CD1c-positive myeloid dendritic cell (primary cell): ENCODE data around the gene TRERF1.
"Not testable (repeated sequence)": the region's sequence is repeated elsewhere in the genome, so short reads cannot be mapped to it uniquely, and the experiment has no call there.

Experiments
- DNase-seq: peaks from one replicate; pipeline ENCODE4 v3.0.0-alpha.2; 2016; ENCODE audit errors: extremely low spot score

The TRERF1 gene

GRCh38 chr6:42449917-42450476 is 1.7 kb downstream of the TRERF1 start:
- DNase-seq, result no peak

- no peak for DNase-seq
These were observed 2.6 kb downstream of the TRERF1 start for GRCh38 chr6:42448927-42449659.

GRCh38 chr6:42448391-42448790 is 3.3 kb downstream of the TRERF1 start:
- no peak for DNase-seq

- no peak for DNase-seq
These were observed 4.7 kb downstream of the TRERF1 start for GRCh38 chr6:42446996-42447395.

- DNase-seq, result no peak
These were observed 5.4 kb downstream of the TRERF1 start for GRCh38 chr6:42446370-42446769.

- DNase-seq, result not testable (repeated sequence)
These were observed 5.8 kb downstream of the TRERF1 start for GRCh38 chr6:42445955-42446354.

- no peak for DNase-seq
These were observed 8.2 kb downstream of the TRERF1 start for GRCh38 chr6:42443312-42444060.

- DNase-seq, result no peak
These were observed 10.0 kb downstream of the TRERF1 start for GRCh38 chr6:42441697-42442081.

- no peak for DNase-seq
These were observed 10.7 kb downstream of the TRERF1 start for GRCh38 chr6:42440778-42441696.

- no peak for DNase-seq
These were observed 11.7 kb downstream of the TRERF1 start for GRCh38 chr6:42440027-42440426.

GRCh38 chr6:42436825-42437224 is 14.9 kb downstream of the TRERF1 start:
- no peak for DNase-seq

GRCh38 chr6:42434237-42434636 is 17.5 kb downstream of the TRERF1 start:
- no peak for DNase-seq

GRCh38 chr6:42433409-42433808 is 18.3 kb downstream of the TRERF1 start:
- no peak for DNase-seq

- no peak for DNase-seq
These were observed 19.8 kb downstream of the TRERF1 start for GRCh38 chr6:42431877-42432276.

GRCh38 chr6:42431356-42431755 is 20.4 kb downstream of the TRERF1 start:
- DNase-seq, result no peak

- no peak for DNase-seq
These were observed 21.9 kb downstream of the TRERF1 start for GRCh38 chr6:42429836-42430235.

- DNase-seq, result no peak
These were observed 22.6 kb downstream of the TRERF1 start for GRCh38 chr6:42429042-42429585.

GRCh38 chr6:42428326-42429041 is 23.2 kb downstream of the TRERF1 start:
- peak; percentile 70 for DNase-seq

- DNase-seq, result no peak
These were observed 23.9 kb downstream of the TRERF1 start for GRCh38 chr6:42427871-42428270.

GRCh38 chr6:42426191-42426590 is 25.5 kb downstream of the TRERF1 start:
- no peak for DNase-seq

- no peak for DNase-seq
These were observed 26.7 kb downstream of the TRERF1 start for GRCh38 chr6:42424906-42425474.
